HG03025 (cell line): ENCODE measurements around the gene PLSCR2.
"Not testable (repeated sequence)": the region's sequence is repeated elsewhere in the genome, so short reads cannot be mapped to it uniquely, and the experiment has no call there.

Experiments
- ATAC-seq: cut with Tn5 transposase; IDR thresholded peaks from one replicate; pipeline ENCODE4 v1.9.1; 2021; ENCODE audit warnings: mild to moderate bottlenecking, moderate library complexity; ENCODE audit not compliant: unreplicated experiment, low FRiP score

PLSCR2 gene

DNA sequence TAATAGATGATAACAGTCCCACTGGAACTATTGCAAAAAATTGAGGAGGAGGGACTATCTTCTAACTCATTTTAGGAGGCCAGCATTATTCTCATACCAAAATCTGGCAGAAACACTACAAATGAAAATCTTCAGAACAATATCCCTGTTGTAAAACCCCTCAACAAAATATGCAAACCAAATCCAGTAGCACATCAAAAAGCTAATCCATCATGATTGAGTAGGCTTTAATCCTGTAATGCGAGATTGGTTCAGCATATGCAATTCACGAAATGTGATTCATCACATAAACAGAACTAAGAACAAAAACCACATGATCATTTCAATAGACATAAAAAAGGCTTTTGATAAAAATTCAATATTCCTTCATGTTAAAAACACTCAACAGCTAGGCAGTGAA lies 23.9 kb upstream of the PLSCR2 start:
- no peak for ATAC-seq

DNA sequence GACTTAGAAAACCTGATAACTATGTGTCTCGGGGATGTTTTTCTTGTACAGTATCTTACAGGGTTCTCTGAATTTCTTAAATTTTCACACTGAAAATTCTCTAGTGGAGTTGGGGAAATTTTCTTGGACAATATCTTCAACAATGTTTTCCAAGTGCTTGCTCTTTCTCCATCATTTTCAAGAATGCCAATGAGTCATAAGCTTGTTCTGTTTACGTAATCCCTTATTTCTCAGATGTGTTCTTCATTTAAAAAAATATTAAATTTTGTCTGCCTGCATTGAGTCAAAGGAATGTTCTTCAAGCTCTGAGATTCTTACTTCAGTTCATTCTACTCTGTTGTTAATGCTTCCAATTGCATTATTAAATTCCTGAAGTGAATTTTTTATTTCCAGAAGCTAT lies 21.9 kb upstream of the PLSCR2 start:
- no peak for ATAC-seq

DNA sequence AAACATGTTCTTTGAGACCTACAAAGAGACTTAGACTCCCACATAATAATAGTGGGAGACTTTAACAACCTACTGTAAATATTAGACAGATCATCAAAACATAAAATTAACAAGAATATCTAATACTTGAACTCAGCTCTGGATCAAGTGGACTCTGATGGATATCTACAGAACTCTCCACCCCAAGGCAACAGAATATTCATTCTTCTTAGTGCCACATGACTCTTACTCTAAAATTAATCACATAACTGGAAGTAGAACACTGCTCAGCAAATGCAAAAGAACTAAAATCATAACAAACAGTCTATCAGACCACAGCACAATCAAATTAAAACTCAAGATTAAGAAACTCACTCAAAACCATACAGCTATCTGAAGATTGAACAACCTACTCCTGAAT lies 15.9 kb upstream of the PLSCR2 start:
- ATAC-seq: no peak

DNA sequence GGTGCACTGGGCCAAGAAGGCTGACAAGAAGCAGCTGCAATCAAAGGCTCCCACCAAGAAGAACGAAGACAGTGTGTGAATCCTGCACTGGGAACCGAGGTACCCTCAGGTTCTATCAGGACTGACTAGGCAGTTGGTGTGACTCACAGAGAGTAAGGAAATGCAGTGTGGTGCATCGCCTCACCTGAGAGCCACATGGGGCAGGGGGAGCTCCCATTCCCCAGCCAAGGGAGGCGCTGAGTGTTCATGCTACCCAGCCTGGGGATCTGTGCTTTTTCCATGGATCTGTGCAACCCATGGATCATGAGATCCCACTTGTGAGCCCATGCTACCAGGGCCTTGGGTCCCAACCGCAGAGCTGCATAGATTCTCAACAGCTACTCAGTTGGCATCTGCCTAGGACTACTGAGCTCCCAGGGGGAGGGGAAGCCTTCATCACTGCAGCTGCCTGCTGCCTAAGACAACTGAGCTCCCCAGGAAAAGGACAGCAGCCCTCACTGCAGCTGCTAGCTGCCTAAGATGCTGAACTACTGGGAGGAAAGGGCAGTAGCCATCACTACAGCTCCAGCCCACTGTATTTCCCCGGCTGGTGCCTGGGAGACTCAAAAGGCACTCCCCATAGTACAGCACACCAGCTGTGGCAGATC lies 6.9 kb upstream of the PLSCR2 start:
- ATAC-seq: no peak

DNA sequence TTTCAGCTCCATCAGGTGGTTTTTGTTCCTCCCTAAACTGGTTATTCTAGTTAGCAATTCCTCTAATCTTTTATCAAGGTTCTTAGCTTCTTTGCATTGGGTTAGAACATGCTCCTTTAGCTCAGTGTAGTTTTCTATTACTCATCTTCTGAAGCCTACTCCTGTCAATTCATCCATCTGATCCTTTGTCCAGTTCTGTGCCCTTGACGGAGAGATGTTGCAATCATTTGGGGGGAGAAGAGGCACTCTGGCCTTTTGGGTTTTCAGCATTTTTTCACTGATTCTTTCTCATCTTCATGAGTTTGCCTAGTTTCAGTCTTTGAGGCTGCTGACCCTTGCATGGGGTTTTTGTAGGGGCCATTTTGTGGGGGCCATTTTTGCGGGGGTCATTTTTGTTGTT lies 5.6 kb upstream of the PLSCR2 start:
- ATAC-seq: not testable (repeated sequence)

DNA sequence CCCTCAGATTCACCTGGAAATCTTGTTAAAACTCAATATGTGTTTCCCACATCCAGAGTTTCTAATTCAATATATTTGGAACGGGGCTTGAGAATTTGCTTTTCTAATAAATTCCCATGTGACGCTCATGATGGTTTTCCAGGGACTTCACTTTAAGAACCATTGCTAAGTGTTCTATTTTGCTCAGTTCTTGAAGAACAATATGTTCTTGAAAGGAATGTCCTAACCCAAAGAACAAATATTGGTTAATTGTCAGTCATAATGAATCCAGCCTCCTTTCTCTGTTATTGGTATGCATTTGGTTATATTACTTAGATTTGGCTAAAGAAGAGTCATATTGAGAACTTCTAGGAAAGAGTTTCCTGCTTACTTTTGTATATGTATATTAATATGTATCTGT lies 4.4 kb upstream of the PLSCR2 start:
- ATAC-seq: no peak

DNA sequence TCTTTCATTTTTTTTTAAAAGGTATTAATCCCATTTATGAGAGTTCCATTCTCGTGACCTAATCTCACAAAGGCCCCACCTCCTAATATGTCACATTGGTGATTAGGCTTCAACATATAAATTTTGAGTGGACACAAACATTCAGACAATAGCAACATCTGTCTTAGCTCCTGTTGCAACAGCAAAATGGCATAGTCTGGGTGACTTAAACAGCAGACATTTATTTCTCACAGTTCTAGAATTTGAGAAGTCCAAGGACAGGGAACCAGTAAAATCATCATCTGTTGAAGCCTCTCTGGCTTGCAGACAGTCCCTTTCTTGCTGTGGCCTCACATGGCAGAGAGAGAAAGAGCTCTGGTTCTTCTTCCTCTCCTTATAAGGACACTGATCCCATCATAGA lies 3.2 kb upstream of the PLSCR2 start:
- ATAC-seq: no peak

DNA sequence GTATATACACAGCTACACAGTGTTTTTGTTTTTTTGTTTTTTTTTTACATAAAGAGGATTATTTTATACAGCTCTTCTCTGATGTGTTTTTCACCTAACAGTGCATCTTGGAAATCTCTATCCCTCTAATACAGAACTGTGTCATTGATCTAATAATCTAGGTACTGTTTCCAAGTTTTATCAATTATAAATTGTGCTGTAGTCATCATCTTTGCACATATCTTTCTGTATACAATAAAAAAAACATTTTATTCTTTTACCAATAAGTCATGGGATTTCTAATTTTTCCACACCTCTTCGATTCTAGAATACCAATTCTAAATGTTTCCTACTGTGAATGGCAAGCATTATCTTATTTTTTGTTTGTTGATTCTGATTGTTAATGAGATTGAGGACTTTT lies 1.7 kb upstream of the PLSCR2 start:
- no peak for ATAC-seq

DNA sequence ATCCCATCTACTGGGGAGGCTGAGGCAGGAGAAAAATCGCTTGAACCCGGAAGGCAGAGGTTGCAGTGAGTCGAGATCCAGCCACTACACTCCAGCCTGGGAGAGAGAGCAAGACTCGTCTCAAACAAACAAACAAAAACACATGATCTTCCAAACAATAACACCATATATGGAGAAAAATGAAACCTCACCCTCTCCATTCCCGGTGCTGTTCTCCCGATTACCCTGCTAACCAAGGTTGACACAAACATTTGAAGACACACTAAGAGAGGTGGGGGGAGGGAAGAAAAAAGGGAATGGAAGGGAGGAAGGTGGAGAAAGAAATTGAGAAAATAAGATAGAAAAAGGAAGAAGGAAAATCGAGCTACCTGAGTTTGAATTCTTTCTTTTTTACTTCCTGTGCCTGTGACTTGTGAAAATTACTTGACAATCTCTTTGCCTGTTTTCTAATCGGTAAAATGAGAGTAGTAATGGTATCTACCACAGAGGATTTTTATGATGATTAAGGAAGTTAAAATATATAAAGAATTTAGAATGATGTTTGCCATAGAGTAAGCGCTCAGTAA lies 1.1 kb upstream of the PLSCR2 start:
- ATAC-seq: no peak

DNA sequence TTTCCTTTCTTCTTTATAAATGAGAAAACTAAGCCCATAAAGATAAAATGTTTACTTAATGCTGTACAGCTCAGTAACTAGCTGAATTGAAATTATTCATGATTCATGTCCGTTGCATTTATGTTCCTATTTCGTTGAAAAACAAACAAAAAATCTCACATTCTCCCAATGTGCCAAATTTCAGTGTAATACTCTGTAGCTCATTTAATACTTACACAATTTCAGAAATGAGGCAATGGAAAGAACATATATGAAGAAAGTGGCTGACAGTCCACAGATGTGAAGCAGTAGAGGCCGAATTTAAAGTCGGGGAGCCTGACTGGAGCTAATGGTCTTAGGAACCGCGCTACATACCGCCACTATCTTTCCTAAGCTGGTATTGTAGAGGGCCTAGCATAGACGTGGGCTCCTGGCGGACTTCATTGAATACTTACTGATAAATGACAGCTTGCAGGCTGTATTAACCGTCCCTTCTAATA lies 651 bp downstream of the PLSCR2 start:
- ATAC-seq: no peak

DNA sequence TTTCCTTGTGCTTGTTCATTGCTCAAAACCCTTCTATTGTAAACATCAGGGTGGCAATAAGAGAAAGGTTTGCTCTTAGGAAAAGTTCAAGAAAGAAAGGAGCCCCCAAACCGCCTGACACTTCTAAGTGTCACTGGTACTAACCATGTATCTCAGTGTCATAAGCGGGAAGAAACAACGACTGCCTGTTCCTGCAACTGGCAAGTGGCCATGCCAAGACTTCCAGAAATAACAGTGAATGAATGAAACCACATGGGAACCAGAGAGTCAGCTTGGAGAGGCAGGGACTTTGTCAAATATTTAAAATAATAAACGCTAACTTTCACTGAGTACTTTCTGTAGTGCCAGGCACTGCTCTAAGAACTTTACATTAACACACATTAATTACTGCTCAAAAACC lies 1.1 kb downstream of the PLSCR2 start:
- no peak for ATAC-seq

DNA sequence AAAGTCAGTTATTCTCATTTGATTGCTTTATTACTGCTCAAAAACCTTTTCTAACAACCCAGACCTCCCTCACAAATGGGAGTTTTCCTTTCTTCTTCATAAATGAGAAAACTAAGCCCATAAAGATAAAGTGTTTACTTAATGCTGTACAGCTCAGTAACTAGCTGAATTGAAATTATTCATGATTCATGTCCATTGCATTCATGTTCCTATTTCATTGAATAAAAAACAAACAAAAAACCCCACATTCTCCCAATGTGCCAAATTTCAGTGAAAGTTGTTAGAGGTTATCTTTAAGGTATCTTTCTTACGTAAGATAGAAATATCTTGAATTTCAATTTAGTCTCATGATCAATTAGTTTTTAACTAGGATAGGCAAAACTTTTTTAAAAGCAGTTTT lies 2.8 kb downstream of the PLSCR2 start:
- no peak for ATAC-seq

DNA sequence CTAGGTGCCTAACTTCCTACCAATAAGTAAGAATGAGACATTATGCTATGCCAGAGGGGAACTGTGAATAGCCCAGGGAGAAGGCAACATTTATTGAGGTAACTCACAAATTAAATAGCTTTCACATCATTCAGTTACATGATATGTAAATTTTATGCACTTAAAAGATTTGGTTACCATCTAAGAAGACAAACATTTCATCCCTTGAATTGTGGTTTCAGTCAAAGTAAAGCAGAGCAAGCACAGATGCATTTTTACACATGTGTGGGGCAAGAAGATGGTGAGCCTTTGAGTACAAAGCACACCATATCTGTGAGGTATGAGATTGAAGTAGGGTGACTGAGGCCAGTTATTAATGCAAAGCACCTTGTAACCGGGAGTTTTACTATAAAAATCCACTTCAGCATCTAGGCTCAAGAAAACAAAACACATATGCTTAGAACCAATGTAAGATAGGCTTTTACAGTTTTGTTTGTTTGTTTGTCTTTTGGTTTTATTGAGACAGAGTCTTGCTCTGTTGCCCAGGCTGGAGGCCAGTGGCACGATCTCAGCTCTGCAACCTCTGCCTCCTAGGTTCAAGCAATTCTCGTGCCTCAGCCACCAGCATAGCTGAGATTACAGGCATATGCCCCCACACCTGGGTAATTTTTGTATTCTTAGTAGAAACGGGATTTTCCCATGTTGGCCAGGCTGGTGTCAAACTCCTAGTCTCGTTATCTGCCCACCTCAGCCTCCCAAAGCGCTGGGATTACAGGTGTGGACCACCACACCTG lies 3.5 kb downstream of the PLSCR2 start:
- ATAC-seq: no peak

DNA sequence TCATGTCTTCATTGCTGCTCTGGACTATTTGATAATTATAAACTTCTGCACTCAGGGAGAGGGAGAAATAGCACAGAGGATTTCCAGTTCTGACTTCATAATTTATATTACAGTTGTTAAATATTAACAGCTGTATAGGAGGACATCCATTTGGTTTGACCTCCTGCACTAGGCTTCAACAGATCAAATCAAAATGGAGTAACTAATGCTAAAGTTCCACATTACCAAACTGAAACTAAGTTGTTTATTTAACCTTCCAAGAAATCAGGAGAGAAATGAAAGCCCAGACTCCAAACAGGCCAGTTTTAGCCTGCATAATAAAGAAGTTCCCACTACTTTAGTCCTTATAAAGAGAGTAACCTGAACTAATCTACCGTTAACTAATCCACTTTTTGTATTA lies 4.6 kb downstream of the PLSCR2 start:
- no peak for ATAC-seq

DNA sequence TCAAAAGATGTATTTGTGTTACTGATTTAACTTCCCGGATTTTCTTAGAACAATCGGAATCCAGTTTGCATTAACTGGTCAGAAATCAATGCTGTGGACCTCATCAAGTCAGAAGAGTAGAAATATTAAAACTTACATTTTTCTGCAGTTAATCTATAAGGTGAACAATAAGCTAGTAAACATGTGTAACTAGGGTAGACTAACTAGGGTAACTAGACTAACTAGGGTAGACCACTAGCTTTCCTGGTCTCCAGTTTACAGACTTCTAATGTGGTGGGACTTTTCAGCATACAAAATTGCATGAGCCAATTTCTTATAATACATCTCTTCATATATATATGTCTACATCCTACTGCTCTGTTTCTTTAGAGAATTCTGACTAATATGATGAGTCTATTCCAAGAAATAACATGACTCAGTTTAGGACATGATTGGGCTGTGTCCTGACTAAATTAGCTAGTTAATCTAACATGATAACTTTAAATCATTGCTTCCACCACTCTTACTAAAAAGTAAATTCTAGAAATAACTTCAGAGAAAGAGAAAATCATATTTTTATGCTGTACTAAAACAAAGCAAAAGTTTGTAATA lies 5.3 kb downstream of the PLSCR2 start:
- no peak for ATAC-seq

DNA sequence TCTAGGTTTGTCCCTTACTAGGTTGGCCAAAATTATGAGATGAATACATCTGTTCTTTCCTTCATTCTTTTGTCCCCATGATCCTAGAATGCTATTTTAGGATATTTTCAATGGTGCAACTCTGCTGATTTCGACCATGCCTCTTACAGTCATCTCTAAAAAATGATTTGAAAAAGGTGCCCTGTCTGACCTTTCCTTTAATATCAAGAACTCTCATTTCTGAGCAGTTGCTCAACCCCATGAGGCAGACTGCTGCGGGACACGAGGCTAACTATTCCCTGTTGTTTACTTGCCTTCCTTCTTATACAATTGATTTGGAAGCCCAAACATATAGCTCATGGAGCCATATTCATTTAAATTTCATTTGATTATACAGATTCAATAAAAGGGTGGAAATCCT lies 14.6 kb downstream of the PLSCR2 start:
- no peak for ATAC-seq

DNA sequence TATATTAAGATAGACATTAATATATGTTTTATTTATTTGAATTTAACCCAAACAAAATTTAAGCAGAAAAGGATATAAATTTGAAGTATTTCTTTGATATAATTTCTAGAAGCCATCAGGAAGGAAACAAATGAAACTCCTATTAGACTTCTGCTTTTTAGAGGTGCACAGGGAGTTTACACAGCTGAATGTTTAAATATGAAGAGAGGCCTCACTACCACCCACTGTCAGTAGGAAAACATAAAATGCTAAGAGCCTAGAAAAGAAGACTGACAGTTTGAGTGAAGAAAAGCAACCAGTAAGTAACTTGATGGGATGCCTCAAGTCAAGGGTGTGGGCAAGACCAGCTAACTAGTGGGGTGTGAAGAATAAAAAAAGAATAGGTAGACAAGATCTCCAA lies 19.7 kb downstream of the PLSCR2 start:
- no peak for ATAC-seq

DNA sequence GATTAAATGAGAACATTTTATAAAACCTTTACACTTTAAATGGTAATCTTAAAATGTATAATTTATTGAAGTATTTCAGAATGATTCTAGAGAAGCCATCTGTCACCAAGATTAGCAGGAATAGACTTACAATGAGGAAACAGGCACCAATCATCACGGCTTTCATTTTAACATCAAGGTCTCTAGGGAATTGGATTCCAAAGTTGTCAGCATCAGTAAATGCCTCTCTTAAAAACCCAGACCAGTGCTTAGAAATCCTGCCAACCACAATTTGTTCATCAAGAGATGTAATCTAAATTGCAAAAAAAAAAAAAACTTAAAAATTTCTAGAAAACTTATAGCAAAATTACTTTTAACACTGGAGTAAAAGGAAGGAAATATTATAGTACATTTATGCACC lies 20.3 kb downstream of the PLSCR2 start:
- no peak for ATAC-seq

DNA sequence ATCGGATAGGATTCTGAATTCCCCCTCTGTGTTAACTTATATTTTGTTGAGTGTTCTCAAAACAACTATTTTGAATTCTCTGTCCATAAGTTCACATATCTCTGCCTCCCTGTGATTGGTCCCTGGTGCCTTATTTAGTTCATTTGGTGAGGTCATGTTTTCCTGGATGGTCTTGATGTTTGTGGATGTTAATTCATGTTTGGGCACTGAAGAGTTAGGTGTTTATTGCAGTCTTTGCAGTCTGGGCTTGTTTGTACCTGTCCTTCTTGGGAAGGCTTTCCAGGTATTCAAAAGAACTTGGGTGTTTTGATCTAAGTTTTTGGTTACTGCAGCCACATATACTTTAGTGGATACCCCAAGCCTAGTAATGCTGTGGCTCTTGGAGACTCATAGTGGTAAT lies 23.3 kb downstream of the PLSCR2 start:
- ATAC-seq: no peak

DNA sequence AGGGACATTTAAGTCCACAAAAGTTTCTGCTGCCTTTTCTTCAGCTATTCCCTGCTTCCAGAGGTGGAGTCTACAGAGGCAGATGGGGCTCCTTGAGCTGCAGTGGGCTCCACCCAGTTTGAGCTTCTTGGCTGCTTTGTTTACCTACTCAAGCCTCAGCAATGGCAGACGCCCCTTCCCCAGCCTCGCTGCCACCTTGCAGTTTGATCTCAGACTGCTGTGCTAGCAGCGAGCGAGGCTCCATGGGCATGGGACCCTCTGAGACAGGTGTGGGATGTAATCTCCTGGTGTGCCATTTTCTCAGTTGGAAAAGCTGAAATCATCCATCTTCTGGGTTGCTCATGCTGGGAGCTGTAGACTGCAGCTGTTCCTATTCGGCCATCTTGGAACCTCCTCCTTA lies 29.1 kb downstream of the PLSCR2 start:
- not testable (repeated sequence) for ATAC-seq

DNA sequence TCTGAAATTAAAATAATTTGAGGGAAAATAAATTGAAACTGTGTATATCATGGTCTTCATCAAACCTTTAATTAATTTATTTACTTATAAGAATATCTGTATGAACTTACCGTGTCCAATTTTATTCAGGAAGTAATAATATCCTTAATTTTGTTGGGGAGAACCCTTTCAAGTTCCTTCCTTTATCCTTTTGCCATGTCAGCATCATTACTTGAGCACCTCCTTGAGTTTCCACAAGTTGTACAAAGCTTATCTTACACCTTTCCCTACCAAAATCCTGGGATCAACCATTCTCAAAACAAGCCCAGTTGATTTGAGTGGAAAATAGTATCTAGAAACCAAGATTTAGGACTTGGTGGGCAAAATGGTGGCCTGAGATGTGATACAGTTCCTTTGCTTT lies 37.3 kb downstream of the PLSCR2 start:
- no peak for ATAC-seq

DNA sequence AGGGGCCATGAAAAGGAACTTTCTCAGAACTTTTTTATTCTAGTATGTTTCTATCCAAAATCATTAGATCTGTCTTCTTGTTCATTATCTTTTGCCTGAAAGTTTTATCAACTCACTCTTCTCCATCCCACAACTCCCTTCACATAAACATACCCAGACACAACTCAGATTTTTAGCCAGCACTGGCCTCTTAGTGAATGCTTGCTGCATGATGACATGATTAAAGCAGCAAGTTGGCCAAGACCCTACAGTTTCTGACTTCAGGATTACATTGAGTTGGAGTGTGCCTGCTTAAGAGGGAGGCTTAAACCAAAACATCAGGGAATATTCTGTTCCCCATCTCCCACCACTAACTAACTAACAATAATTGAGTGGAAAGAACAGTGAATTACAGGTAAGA lies 38.1 kb downstream of the PLSCR2 start:
- no peak for ATAC-seq
